ENCODE measurements around the gene TXNL4B.
"Not testable (repeated sequence)": the region's sequence is repeated elsewhere in the genome, so short reads cannot be mapped to it uniquely, and the experiment has no call there.

Gene TXNL4B

GRCh38 chr16:72076991-72077706 is 16.3 kb downstream of the TXNL4B start:
- not testable (repeated sequence) for H3K36me3 ChIP-seq (ENCODE audit: control insufficient read depth, insufficient read depth, low read length); H3K27me3 ChIP-seq (replicated peaks; ENCODE audit: control insufficient read depth, insufficient read depth, low read length, poor library complexity, severe bottlenecking); H3K4me3 ChIP-seq (ENCODE audit: insufficient read depth, low read depth, low read length, poor library complexity, severe bottlenecking); DNase-seq; H3K9me3 ChIP-seq (ENCODE audit: control insufficient read depth, low read length); H3K27ac ChIP-seq (ENCODE audit: insufficient read depth, low read length, poor library complexity, severe bottlenecking); H3K4me1 ChIP-seq (ENCODE audit: control insufficient read depth, insufficient read depth, low read length, poor library complexity, severe bottlenecking)

- H3K4me3 ChIP-seq (ENCODE audit: insufficient read depth, low read depth, low read length, poor library complexity, severe bottlenecking); H3K27me3 ChIP-seq (replicated peaks; ENCODE audit: control insufficient read depth, insufficient read depth, low read length, poor library complexity, severe bottlenecking); H3K4me1 ChIP-seq (ENCODE audit: control insufficient read depth, insufficient read depth, low read length, poor library complexity, severe bottlenecking); H3K36me3 ChIP-seq (ENCODE audit: control insufficient read depth, insufficient read depth, low read length); H3K9me3 ChIP-seq (ENCODE audit: control insufficient read depth, low read length); H3K27ac ChIP-seq (ENCODE audit: insufficient read depth, low read length, poor library complexity, severe bottlenecking); DNase-seq: not testable (repeated sequence)
These were observed 18.4 kb downstream of the TXNL4B start for GRCh38 chr16:72075067-72075466.

GRCh38 chr16:72073560-72074230 is 19.7 kb downstream of the TXNL4B start:
- Histone ChIP-seq H3K9me3 (ENCODE audit: control insufficient read depth, low read length) (no peaks in the 10 kb centered on the region), H3K4me1 (ENCODE audit: control insufficient read depth, insufficient read depth, low read length, poor library complexity, severe bottlenecking) (no peaks in the 10 kb centered on the region), H3K27me3 (replicated peaks; ENCODE audit: control insufficient read depth, insufficient read depth, low read length, poor library complexity, severe bottlenecking) (no peaks in the 10 kb centered on the region), H3K27ac (ENCODE audit: insufficient read depth, low read length, poor library complexity, severe bottlenecking) (no peak overlapping the region), H3K4me3 (ENCODE audit: insufficient read depth, low read depth, low read length, poor library complexity, severe bottlenecking) (no peak overlapping the region), H3K36me3 (ENCODE audit: control insufficient read depth, insufficient read depth, low read length) (no peaks in the 10 kb centered on the region)
- DNase-seq = no peak

- H3K4me3 ChIP-seq (ENCODE audit: insufficient read depth, low read depth, low read length, poor library complexity, severe bottlenecking) = no peak overlapping the region
- no peaks in the 10 kb centered on the region for H3K9me3 ChIP-seq (ENCODE audit: control insufficient read depth, low read length)
- H3K27me3 ChIP-seq (replicated peaks; ENCODE audit: control insufficient read depth, insufficient read depth, low read length, poor library complexity, severe bottlenecking) = no peaks in the 10 kb centered on the region
- no peak overlapping the region for H3K27ac ChIP-seq (ENCODE audit: insufficient read depth, low read length, poor library complexity, severe bottlenecking)
- H3K4me1 ChIP-seq (ENCODE audit: control insufficient read depth, insufficient read depth, low read length, poor library complexity, severe bottlenecking) = no peaks in the 10 kb centered on the region
- no peaks in the 10 kb centered on the region for H3K36me3 ChIP-seq (ENCODE audit: control insufficient read depth, insufficient read depth, low read length)
- DNase-seq = no peak
These were observed 20.7 kb downstream of the TXNL4B start for GRCh38 chr16:72072514-72073342.

GRCh38 chr16:72068930-72069329 is 24.5 kb downstream of the TXNL4B start:
- Histone ChIP-seq H3K4me1 (ENCODE audit: control insufficient read depth, insufficient read depth, low read length, poor library complexity, severe bottlenecking) (no peaks in the 10 kb centered on the region), H3K36me3 (ENCODE audit: control insufficient read depth, insufficient read depth, low read length) (no peaks in the 10 kb centered on the region), H3K27me3 (replicated peaks; ENCODE audit: control insufficient read depth, insufficient read depth, low read length, poor library complexity, severe bottlenecking) (no peaks in the 10 kb centered on the region), H3K4me3 (ENCODE audit: insufficient read depth, low read depth, low read length, poor library complexity, severe bottlenecking) (no peak overlapping the region), H3K9me3 (ENCODE audit: control insufficient read depth, low read length) (no peaks in the 10 kb centered on the region), H3K27ac (ENCODE audit: insufficient read depth, low read length, poor library complexity, severe bottlenecking) (no peak overlapping the region)
- no peak for DNase-seq

- Histone ChIP-seq H3K4me3 (ENCODE audit: insufficient read depth, low read depth, low read length, poor library complexity, severe bottlenecking) (no peak overlapping the region), H3K4me1 (ENCODE audit: control insufficient read depth, insufficient read depth, low read length, poor library complexity, severe bottlenecking) (no peaks in the 10 kb centered on the region), H3K27ac (ENCODE audit: insufficient read depth, low read length, poor library complexity, severe bottlenecking) (no peak overlapping the region), H3K36me3 (ENCODE audit: control insufficient read depth, insufficient read depth, low read length) (no peaks in the 10 kb centered on the region), H3K9me3 (ENCODE audit: control insufficient read depth, low read length) (no peaks in the 10 kb centered on the region), H3K27me3 (replicated peaks; ENCODE audit: control insufficient read depth, insufficient read depth, low read length, poor library complexity, severe bottlenecking) (no peaks in the 10 kb centered on the region)
- no peak for DNase-seq
These were observed 26.7 kb downstream of the TXNL4B start for GRCh38 chr16:72066747-72067146.

- H3K27ac ChIP-seq (ENCODE audit: insufficient read depth, low read length, poor library complexity, severe bottlenecking) = no peak overlapping the region
- no peaks in the 10 kb centered on the region for H3K27me3 ChIP-seq (replicated peaks; ENCODE audit: control insufficient read depth, insufficient read depth, low read length, poor library complexity, severe bottlenecking)
- no peak for DNase-seq
- H3K9me3 ChIP-seq (ENCODE audit: control insufficient read depth, low read length) = no peaks in the 10 kb centered on the region
- no peaks in the 10 kb centered on the region for H3K36me3 ChIP-seq (ENCODE audit: control insufficient read depth, insufficient read depth, low read length)
- no peak overlapping the region for H3K4me3 ChIP-seq (ENCODE audit: insufficient read depth, low read depth, low read length, poor library complexity, severe bottlenecking)
- H3K4me1 ChIP-seq (ENCODE audit: control insufficient read depth, insufficient read depth, low read length, poor library complexity, severe bottlenecking) = no peaks in the 10 kb centered on the region
These were observed 29.0 kb downstream of the TXNL4B start for GRCh38 chr16:72064361-72064894.

- H3K27ac ChIP-seq (ENCODE audit: insufficient read depth, low read length, poor library complexity, severe bottlenecking) = no peak overlapping the region
- no peaks in the 10 kb centered on the region for H3K9me3 ChIP-seq (ENCODE audit: control insufficient read depth, low read length)
- no peaks in the 10 kb centered on the region for H3K4me1 ChIP-seq (ENCODE audit: control insufficient read depth, insufficient read depth, low read length, poor library complexity, severe bottlenecking)
- no peaks in the 10 kb centered on the region for H3K36me3 ChIP-seq (ENCODE audit: control insufficient read depth, insufficient read depth, low read length)
- no peak for DNase-seq
- H3K27me3 ChIP-seq (replicated peaks; ENCODE audit: control insufficient read depth, insufficient read depth, low read length, poor library complexity, severe bottlenecking) = no peaks in the 10 kb centered on the region
- no peak overlapping the region for H3K4me3 ChIP-seq (ENCODE audit: insufficient read depth, low read depth, low read length, poor library complexity, severe bottlenecking)
These were observed 31.9 kb downstream of the TXNL4B start for GRCh38 chr16:72061564-72061963.

GRCh38 chr16:72060405-72060804 is 33.0 kb downstream of the TXNL4B start:
- H3K4me1 ChIP-seq (ENCODE audit: control insufficient read depth, insufficient read depth, low read length, poor library complexity, severe bottlenecking) = no peaks in the 10 kb centered on the region
- H3K27me3 ChIP-seq (replicated peaks; ENCODE audit: control insufficient read depth, insufficient read depth, low read length, poor library complexity, severe bottlenecking) = no peaks in the 10 kb centered on the region
- no peak for DNase-seq
- no peak overlapping the region for H3K27ac ChIP-seq (ENCODE audit: insufficient read depth, low read length, poor library complexity, severe bottlenecking)
- no peak overlapping the region for H3K4me3 ChIP-seq (ENCODE audit: insufficient read depth, low read depth, low read length, poor library complexity, severe bottlenecking)
- no peaks in the 10 kb centered on the region for H3K36me3 ChIP-seq (ENCODE audit: control insufficient read depth, insufficient read depth, low read length)
- H3K9me3 ChIP-seq (ENCODE audit: control insufficient read depth, low read length) = no peaks in the 10 kb centered on the region

GRCh38 chr16:72059060-72059459 is 34.4 kb downstream of the TXNL4B start:
- H3K4me3 ChIP-seq (ENCODE audit: insufficient read depth, low read depth, low read length, poor library complexity, severe bottlenecking); H3K9me3 ChIP-seq (ENCODE audit: control insufficient read depth, low read length); DNase-seq; H3K36me3 ChIP-seq (ENCODE audit: control insufficient read depth, insufficient read depth, low read length); H3K27me3 ChIP-seq (replicated peaks; ENCODE audit: control insufficient read depth, insufficient read depth, low read length, poor library complexity, severe bottlenecking); H3K4me1 ChIP-seq (ENCODE audit: control insufficient read depth, insufficient read depth, low read length, poor library complexity, severe bottlenecking); H3K27ac ChIP-seq (ENCODE audit: insufficient read depth, low read length, poor library complexity, severe bottlenecking): not testable (repeated sequence)

Measured in effector memory CD4-positive, alpha-beta T cell (primary cell).